CD4-positive, alpha-beta T cell treated with Interferon alpha-2 for 1 hour (primary cell): ENCODE results near the gene NUCKS1.
"Not testable (repeated sequence)": the region's sequence is repeated elsewhere in the genome, so short reads cannot be mapped to it uniquely, and the experiment has no call there.

ENCODE experiments used
- DNase-seq, 2 donors: peaks; one replicate each; pipeline ENCODE4 v3.0.0-alpha.2; 2020 to 2022

The NUCKS1 gene

GRCh38 chr1:205726619-205727125, 23.3 kb downstream of the NUCKS1 start:
- no peak for DNase-seq

DNA sequence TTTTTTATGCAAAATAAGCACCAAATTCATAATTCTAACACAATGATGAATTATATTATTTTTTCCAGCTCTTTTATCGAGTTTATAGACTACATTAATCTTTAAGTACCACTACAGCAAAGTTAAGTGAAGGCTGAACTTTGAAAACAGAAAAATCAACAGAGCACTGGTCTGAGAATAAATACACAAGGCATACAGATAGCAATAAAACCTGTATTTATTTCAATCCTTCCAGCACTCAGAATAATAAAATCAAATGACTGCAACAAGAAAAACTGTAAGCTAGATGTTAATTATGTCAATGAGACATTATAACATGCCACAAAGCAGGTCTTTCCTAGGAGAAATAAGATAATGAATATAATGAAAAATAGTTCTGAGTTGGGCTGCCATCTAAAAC, 24.5 kb downstream of the NUCKS1 start:
- DNase-seq, result no peak

- not testable (repeated sequence) for DNase-seq
Measured at GRCh38 chr1:205720740-205721139, 29.2 kb downstream of the NUCKS1 start.

GRCh38 chr1:205719762-205720161, 30.2 kb downstream of the NUCKS1 start:
- no peak for DNase-seq

DNA sequence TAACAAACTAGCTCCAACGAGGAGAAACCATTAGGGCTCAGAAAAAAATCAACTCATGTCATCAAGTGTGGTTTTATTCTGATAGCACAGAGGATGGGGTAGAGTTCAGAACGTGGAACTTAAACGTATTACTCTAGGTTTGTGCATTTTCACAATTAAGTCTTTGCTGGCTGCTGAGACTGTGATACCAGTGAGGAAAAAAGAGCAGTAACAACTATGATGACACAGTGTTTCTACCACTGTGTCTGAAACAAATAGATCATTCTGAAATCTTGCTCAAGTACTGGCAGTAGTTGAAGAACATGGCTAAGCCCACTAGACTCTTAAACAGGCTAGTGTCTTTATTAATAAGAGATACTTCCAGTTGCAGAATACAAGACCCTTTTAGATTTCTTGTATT, 31.0 kb downstream of the NUCKS1 start:
- no peak for DNase-seq

- no peak for DNase-seq
Measured at GRCh38 chr1:205716371-205717132, 33.4 kb downstream of the NUCKS1 start.

GRCh38 chr1:205715628-205716027, 34.4 kb downstream of the NUCKS1 start:
- no peak for DNase-seq

GRCh38 chr1:205714906-205715246, 35.1 kb downstream of the NUCKS1 start:
- no peak for DNase-seq

DNA sequence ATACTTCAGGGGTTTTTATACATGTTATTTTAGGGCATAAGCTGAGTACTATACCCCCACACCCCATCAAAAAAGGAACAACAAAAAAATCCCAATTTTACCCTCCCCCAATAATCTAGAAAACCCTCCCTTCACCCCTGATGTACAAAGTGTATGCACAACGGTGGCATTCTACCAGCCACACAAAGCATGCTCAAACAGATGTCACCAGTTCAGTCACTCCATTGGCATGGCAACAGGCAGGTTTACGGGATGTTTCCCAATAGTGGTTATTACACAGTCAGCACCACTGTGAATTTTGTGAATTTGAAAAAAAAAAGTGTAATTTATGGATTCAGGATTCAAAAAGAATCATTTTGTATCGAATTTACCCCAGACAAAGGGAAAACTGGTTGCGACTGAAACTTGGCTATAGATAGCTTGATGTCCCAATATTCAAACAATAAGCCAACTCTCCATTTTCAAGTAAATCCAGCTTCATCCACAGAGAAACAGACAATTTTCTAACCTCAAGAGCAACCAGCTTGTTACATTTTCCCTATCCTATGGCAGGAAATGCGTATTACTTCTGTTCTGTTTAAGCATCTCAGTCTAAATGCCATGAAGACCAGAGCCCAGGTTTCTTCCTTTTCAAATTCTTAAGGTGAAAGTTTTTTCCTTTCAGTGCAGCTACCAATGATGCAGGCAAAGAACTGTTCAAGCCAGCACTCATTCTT, 35.6 kb downstream of the NUCKS1 start:
- no peak for DNase-seq

DNA sequence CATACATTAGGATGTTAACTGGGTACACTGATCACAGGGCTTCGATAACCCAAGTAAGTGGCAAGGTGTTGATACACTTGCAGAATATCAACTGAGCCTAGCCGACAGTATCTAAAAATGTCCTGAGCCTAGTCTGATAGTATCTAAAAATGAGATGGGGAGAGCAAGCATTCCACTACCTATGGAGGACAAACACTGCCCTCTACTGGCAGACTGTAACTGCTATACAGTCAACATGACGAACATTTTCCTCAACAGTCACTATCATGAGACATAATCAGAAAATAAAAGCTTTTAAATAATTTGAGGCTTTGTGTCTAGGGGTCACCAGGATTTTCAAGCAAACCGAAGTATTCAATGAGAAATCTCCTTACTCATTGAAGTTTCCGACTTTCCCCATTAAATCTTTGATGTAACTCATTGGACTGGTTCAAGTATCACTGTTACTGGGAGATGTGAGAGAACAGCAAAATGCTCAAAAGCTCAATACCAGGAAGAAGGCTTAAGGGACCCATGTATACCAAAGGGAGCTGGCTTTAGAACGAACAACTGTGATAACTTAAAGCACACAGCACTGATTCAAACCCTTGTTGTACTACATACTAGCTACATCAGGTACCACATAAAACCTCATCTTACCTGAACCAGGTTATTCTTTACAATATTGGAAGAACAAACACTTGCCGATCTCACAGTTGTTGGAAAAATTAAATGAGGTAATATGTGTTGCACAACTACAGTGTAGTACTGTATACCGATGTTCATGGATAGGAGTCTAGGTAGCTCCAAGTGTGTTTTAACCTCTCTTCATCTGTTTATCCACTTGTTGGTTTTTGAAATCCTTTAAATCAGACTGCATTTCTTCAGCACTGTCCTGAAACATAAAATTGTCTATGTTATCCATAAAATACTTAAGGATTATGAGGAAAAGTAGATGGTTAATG, 38.6 kb downstream of the NUCKS1 start:
- peak; percentile 67 to 76 for DNase-seq

- no peak for DNase-seq
Measured at GRCh38 chr1:205710201-205711062, 39.5 kb downstream of the NUCKS1 start.

GRCh38 chr1:205709640-205710039, 40.3 kb downstream of the NUCKS1 start:
- no peak for DNase-seq

DNA sequence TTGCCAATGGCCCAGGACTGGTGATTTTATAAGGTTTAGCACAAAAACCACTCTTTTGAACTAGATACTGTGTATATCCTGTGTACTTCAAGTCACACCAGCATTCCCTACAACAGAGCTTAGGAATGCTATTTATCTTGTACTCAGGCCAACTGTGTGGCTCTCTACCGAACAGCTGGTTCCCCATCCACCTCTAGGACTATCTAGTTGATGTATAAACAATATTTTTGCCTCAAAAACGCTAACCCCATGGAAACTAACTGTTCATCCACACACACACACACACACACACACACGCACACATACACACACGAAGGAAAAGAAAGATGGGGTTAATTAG, 41.0 kb downstream of the NUCKS1 start:
- no peak for DNase-seq

- DNase-seq, result no peak
Measured at GRCh38 chr1:205706601-205707502, 43.1 kb downstream of the NUCKS1 start.

GRCh38 chr1:205704903-205705302, 45.1 kb downstream of the NUCKS1 start:
- DNase-seq, result no peak

GRCh38 chr1:205703072-205703471, 46.9 kb downstream of the NUCKS1 start:
- DNase-seq, result no peak

- DNase-seq, result no peak
Measured at GRCh38 chr1:205701891-205702290, 48.1 kb downstream of the NUCKS1 start.

- no peak for DNase-seq
Measured at GRCh38 chr1:205701420-205701819, 48.6 kb downstream of the NUCKS1 start.

DNA sequence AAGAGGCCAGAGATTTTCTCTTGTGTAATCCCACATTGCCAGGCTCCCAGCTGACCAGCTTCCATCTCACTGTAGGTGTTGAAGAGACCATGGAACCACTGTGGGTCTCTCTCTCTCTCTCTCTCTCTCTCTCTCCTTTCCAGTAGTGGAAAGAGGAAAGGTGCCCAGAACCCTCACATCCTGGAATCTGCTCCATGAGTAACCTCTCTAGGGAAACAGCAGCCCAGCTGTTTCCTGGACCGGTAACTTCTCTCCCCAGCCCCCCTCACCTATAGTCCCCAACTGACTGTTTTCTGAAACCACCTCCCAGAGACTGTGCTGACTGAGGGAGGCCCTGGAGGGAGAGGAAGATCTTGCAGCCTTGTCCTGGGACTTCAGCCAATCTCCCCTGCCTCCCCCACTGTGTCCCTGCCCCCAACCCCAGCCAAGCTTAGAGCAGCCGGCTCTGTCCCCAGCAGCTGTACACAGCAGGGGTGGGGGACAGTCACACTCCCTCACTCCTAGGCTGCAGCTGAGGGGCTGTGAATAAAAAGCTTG, 49.0 kb downstream of the NUCKS1 start:
- no peak for DNase-seq

DNA sequence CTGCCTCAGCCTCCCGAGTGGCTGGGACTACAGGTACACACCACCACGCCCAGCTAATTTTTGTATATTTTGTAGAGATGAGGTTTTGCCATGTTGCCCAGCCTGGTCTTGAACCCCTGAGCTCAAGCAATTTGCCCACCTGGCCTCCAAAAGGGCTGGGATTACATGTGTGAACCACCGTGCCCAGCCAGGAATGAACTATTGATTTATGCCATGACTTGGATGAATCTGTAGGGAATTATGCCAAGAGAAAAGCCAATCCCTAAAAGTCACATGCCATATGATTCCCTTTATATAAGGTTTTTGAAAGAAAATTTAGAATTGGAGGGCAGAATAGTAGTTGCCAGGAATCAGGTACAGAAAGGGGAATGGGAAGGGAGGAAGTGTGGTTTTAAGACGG, 50.6 kb downstream of the NUCKS1 start:
- DNase-seq, result no peak

DNA sequence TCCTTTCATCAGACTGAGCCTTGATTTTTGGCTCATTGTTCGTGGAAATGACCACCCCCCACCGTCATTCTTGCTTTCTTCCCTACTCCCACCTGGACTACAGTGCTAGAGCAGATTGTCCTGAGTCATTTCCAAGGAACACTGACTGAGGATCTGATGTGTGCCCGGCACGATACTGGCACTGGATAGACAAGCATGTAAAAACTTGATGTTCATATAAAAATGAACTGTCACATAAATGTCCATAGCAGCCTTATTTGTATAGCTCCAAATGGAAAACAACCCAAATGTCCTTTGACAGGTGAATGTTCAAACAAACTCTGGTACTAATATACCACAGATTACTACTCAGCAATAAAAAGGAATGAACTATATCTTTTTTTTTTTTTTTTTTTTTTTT, 51.1 kb downstream of the NUCKS1 start:
- no peak for DNase-seq
